A549 (cell line): ENCODE data around the gene HELT.

Source experiments
- BCL3 ChIP-seq: fragments of >200 bp; sonication (Bioruptor Twin); formaldehyde crosslinking; IDR thresholded peaks from 3 replicates; pipeline ENCODE4 v1.6.1; 2016
- CEBPB ChIP-seq, 2 experiments: fragments of >200 bp in 1 of 2; sonication (Bioruptor Twin) in 1 of 2; formaldehyde crosslinking in 1 of 2; IDR thresholded peaks; 2 replicates each; pipeline ENCODE4 v1.6.1; 2012 to 2016
- CTCF ChIP-seq: fragments of >200 bp; sonication (Bioruptor Twin); formaldehyde crosslinking; IDR thresholded peaks from 3 replicates; pipeline ENCODE4 v1.5.1; 2016
- EP300 ChIP-seq, 2 experiments: fragments of >200 bp; sonication (Bioruptor Twin); formaldehyde crosslinking; IDR thresholded peaks; 2 replicates in 1 of 2; 3 replicates in 1 of 2; pipeline ENCODE4 v1.6.1; 2016 to 2017
- ESRRA ChIP-seq: fragments of 150-350 bp; IDR thresholded peaks from 2 replicates; pipeline ENCODE4 v1.6.1; 2014; ENCODE audit warnings: mild to moderate bottlenecking, low read length, borderline replicate concordance
- KDM1A ChIP-seq: fragments of 200-600 bp; sonication (generic); IDR thresholded peaks from 2 replicates; pipeline ENCODE4 v1.6.1; 2016; ENCODE audit warnings: low read depth, mild to moderate bottlenecking
- MAX ChIP-seq: IDR thresholded peaks from 2 replicates; pipeline ENCODE4 v1.6.1; 2012
- PHF8 ChIP-seq: fragments of 200-600 bp; sonication (generic); IDR thresholded peaks from 2 replicates; pipeline ENCODE4 v1.6.1; 2016; ENCODE audit warnings: low read depth, mild to moderate bottlenecking, antibody characterized with exemption, moderate library complexity, borderline replicate concordance
- POLR2A ChIP-seq: IDR thresholded peaks from 2 replicates; pipeline ENCODE4 v1.6.1; 2012; ENCODE audit warnings: mild to moderate bottlenecking, low read length
- RCOR1 ChIP-seq: fragments of 150-350 bp; IDR thresholded peaks from 2 replicates; pipeline ENCODE4 v1.6.1; 2014; ENCODE audit warnings: antibody characterized with exemption, low read length, low read depth
- REST ChIP-seq: fragments of 200-600 bp; sonication (generic); IDR thresholded peaks from 2 replicates; pipeline ENCODE4 v1.6.1; 2016; ENCODE audit warnings: antibody characterized with exemption, mild to moderate bottlenecking, moderate library complexity
- SREBF2 ChIP-seq: fragments of 450-650 bp; IDR thresholded peaks from 2 replicates; pipeline ENCODE4 v1.6.1; 2014; ENCODE audit warnings: mild to moderate bottlenecking, moderate library complexity
- ZNF302 ChIP-seq: fragments of 250-450 bp; sonication (Bioruptor Pico); IDR thresholded peaks from 2 replicates; pipeline ENCODE4 v1.9.0; 2021; ENCODE audit warnings: inconsistent platforms, mild to moderate bottlenecking, moderate library complexity

- TF ChIP-seq PHF8 (no peak), CTCF (no peak), ZNF302 (no peak), EP300 (IDR thresholded peaks at IDR 0.05) (no peak), REST (no peak), ESRRA (no peak), MAX (no peak), CEBPB (IDR thresholded peaks at IDR 0.05) (no peak), POLR2A (no peak), BCL3 (no peak), RCOR1 (no peak), SREBF2 (no peak), KDM1A (no peak)
These were observed 36.0 kb downstream of the HELT start for GRCh38 chr4:185054272-185054671.
